IMR-90 (cell line): ENCODE results near the gene C16orf86. TPM values are rescaled to one million over a fixed set of nuclear protein-coding genes. Genes with fewer than 3 reads are reported as not detected.

Experiments
- ATAC-seq: fragments of 200-7000 bp; cut with Tn5 transposase; 2 replicates; pipeline ENCODE4 v1.9.1; 2020; ENCODE audit warnings: low read depth, mild to moderate bottlenecking, moderate library complexity
- BruUV-seq: library from RNA; stranded (reverse); fragments of 400-500 nt; replicated peaks from 2 replicates; lab custom pipeline; 2021; lab: Mats Ljungman, UMichigan
- CTCF ChIA-PET: fragments of 300-600 bp; formaldehyde crosslinking; extraction: SDS; loops from one replicate; lab custom pipeline; 2021; ENCODE audit warnings: antibody characterized with exemption; lab: Yijun Ruan, JAX
- POLR2A ChIA-PET: fragments of 300-600 bp; sonication (Branson Sonifier 250); formaldehyde crosslinking; loops from one replicate; lab custom pipeline; 2022; ENCODE audit warnings: antibody characterized with exemption; ENCODE audit not compliant: unreplicated experiment; lab: Charles Lee
- DNase-seq: peaks from one replicate; pipeline ENCODE4 v3.0.0; 2013
- H2AFZ ChIP-seq: replicated peaks from 2 replicates; pipeline ENCODE3; 2013; ENCODE audit warnings: low read length, mild to moderate bottlenecking; ENCODE audit not compliant: poor library complexity
- H2AK5ac ChIP-seq: 2 replicates; pipeline ENCODE4 v1.6.1; 2013; ENCODE audit warnings: low read depth, low read length, inconsistent platforms
- H2AK9ac ChIP-seq: replicated peaks from 2 replicates; pipeline ENCODE3; 2013; ENCODE audit warnings: mild to moderate bottlenecking, low read depth, low read length, moderate library complexity; ENCODE audit not compliant: poor library complexity
- H2BK120ac ChIP-seq: 2 replicates; pipeline ENCODE4 v1.6.1; 2013; ENCODE audit warnings: low read depth, low read length, inconsistent platforms
- H2BK15ac ChIP-seq: 3 replicates; pipeline ENCODE4 v1.6.1; 2013; ENCODE audit warnings: low read depth, low read length, inconsistent platforms
- H2BK20ac ChIP-seq: 2 replicates; pipeline ENCODE4 v1.6.1; 2013; ENCODE audit warnings: low read depth, mild to moderate bottlenecking, inconsistent platforms, low read length, moderate library complexity
- H2BK5ac ChIP-seq: 2 replicates; pipeline ENCODE4 v1.6.1; 2013; ENCODE audit warnings: mild to moderate bottlenecking, low read depth, low read length, inconsistent platforms; ENCODE audit not compliant: poor library complexity, severe bottlenecking
- H3K14ac ChIP-seq: replicated peaks from 2 replicates; pipeline ENCODE4 v1.6.1; 2013; ENCODE audit warnings: low read depth, low read length, inconsistent platforms
- H3K18ac ChIP-seq: 2 replicates; pipeline ENCODE4 v1.6.1; 2013; ENCODE audit warnings: low read depth, low read length, control low read depth
- H3K23ac ChIP-seq: 2 replicates; pipeline ENCODE4 v1.6.1; 2013; ENCODE audit warnings: low read depth, low read length, inconsistent platforms
- H3K27ac ChIP-seq: 2 replicates; pipeline ENCODE4 v1.5.1; 2013; ENCODE audit warnings: mild to moderate bottlenecking, control low read depth, low read length; ENCODE audit not compliant: insufficient read depth
- H3K27me3 ChIP-seq: 2 replicates; pipeline ENCODE4 v1.6.1; 2013; ENCODE audit warnings: low read length; ENCODE audit not compliant: control insufficient read depth, insufficient read depth
- H3K36me3 ChIP-seq: 2 replicates; pipeline ENCODE4 v1.6.1; 2013; ENCODE audit warnings: low read length, mixed read lengths; ENCODE audit not compliant: control insufficient read depth, insufficient read depth
- H3K4ac ChIP-seq: 2 replicates; pipeline ENCODE4 v1.6.1; 2013; ENCODE audit warnings: low read depth, low read length, inconsistent platforms
- H3K4me1 ChIP-seq: 2 replicates; pipeline ENCODE4 v1.6.1; 2013; ENCODE audit warnings: low read length, mixed read lengths; ENCODE audit not compliant: control insufficient read depth, insufficient read depth
- H3K4me2 ChIP-seq: 2 replicates; pipeline ENCODE4 v1.6.1; 2013; ENCODE audit warnings: low read depth, mild to moderate bottlenecking, control low read depth, low read length, moderate library complexity
- H3K4me3 ChIP-seq: 2 replicates; pipeline ENCODE4 v1.5.1; 2013; ENCODE audit warnings: low read depth, mild to moderate bottlenecking, control low read depth, low read length, moderate library complexity; ENCODE audit not compliant: insufficient read depth
- H3K56ac ChIP-seq: 2 replicates; pipeline ENCODE4 v1.6.1; 2013; ENCODE audit warnings: low read length, inconsistent platforms; ENCODE audit not compliant: insufficient read depth; ENCODE audit errors: extremely low read depth
- H3K79me1 ChIP-seq, 2 experiments: 2 replicates each; pipeline ENCODE4 v1.6.1; 2013; ENCODE audit warnings: low read length in 2 of 2, inconsistent platforms in 1 of 2, low read depth in 1 of 2
- H3K9ac ChIP-seq: 2 replicates; pipeline ENCODE4 v1.6.1; 2013; ENCODE audit warnings: low read depth, low read length, control low read depth
- H3K9me1 ChIP-seq: 2 replicates; pipeline ENCODE4 v1.6.1; 2013; ENCODE audit warnings: low read length, inconsistent platforms; ENCODE audit not compliant: insufficient read depth
- H3K9me3 ChIP-seq: 2 replicates; pipeline ENCODE4 v1.6.1; 2013; ENCODE audit warnings: low read length; ENCODE audit not compliant: control insufficient read depth, insufficient read depth
- H4K20me1 ChIP-seq: 2 replicates; pipeline ENCODE4 v1.6.1; 2013; ENCODE audit warnings: low read length, inconsistent platforms; ENCODE audit not compliant: insufficient read depth
- H4K5ac ChIP-seq: 2 replicates; pipeline ENCODE4 v1.6.1; 2013; ENCODE audit warnings: mild to moderate bottlenecking, low read depth, low read length, control low read depth
- H4K8ac ChIP-seq, 2 experiments: 2 replicates each; pipeline ENCODE4 v1.6.1; 2013; ENCODE audit warnings: low read depth in 2 of 2, low read length in 2 of 2, control low read depth in 1 of 2, inconsistent platforms in 1 of 2
- H4K91ac ChIP-seq: 2 replicates; pipeline ENCODE4 v1.6.1; 2013; ENCODE audit warnings: low read depth, low read length, inconsistent platforms; ENCODE audit not compliant: insufficient read depth
- CHD1 ChIP-seq: IDR thresholded peaks from 2 replicates; pipeline ENCODE4 v1.6.1; 2012; ENCODE audit warnings: low read depth, low read length, improper control_type of control experiment
- FOS ChIP-seq: fragments of 150-350 bp; IDR thresholded peaks from 2 replicates; pipeline ENCODE4 v1.6.1; 2016; ENCODE audit warnings: low read depth, low read length
- RFX5 ChIP-seq: IDR thresholded peaks from 2 replicates; pipeline ENCODE4 v1.8.0; 2012; ENCODE audit warnings: low read depth, mild to moderate bottlenecking, low read length, moderate library complexity
- WGBS, 2 experiments: methylation state at CpG; one replicate each; pipeline versions ENCODE4 v1.1.5 to v1.1.7; 2013; ENCODE audit warnings: missing lambda C conversion rate in 2 of 2; ENCODE audit not compliant: insufficient read length in 1 of 2; ENCODE audit errors: extremely low coverage in 2 of 2; 5-methylcytosine and 5-hydroxymethylcytosine counted together
- dilution Hi-C: fragments of 300-500 bp; cut with HindIII; formaldehyde crosslinking; loops from one replicate; pipeline ENCODE4 v1.14.3; 2018; ENCODE audit warnings: low sequenced_read_pairs; ENCODE audit not compliant: unreplicated experiment
- in situ Hi-C: fragments of 300-500 bp; cut with MboI; formaldehyde crosslinking; loops from 3 replicates; pipeline ENCODE4 v1.14.3; 2019; ENCODE audit warnings: low sequenced_read_pairs, inconsistent platforms, mixed read lengths
- intact Hi-C: fragments of 100-400 bp; cut with micrococcal nuclease; formaldehyde crosslinking; loops from 2 replicates; pipeline ENCODE4 v1.10.0; 2022
- polyA plus RNA-seq, 3 experiments: library from polyadenylated mRNA; depleted of rRNA; stranded (reverse); fragments of >200 nt; gene quantifications; 2 replicates each; pipeline ENCODE4 v1.2.3, GENCODE V29; 2012; ENCODE audit warnings: low replicate concordance in 1 of 3
- total RNA-seq: library from RNA; depleted of rRNA; stranded (reverse); fragments of >200 nt; gene quantifications from 2 replicates; pipeline ENCODE4 v1.2.3, GENCODE V29; 2012

The C16orf86 gene
- total and polyA plus RNA-seq, 2 of the 4 experiments (the other 2 are of a cell fraction): 0.54 to 0.70 TPM

DNA sequence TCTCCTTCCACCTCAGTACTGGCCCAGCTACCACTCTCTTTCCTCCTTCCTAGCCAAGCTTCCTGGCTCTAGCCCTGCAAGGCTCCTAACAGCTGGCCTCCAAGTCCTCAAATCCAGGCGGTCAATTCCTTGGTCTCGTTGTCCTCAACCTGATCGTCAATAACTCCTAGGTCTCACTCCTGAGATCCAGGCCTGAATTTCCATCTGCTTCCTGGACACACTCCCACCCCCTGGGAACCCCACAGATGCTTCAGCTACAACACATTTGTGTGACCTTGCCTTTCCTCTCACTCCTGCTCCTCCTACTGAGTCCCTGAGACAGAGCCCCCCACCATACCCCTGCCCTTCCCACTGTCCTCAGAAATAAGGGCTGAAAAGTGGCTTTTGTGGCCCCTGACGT lies 2.4 kb upstream of the C16orf86 start:
- Histone ChIP-seq H2AFZ (no peak overlapping the region), H3K4ac (no peak overlapping the region), H3K4me1 (peaks cover 12% of the 10 kb centered on the region), H3K36me3 (peaks cover 2% of the 10 kb centered on the region; the same call in 1 of the 2 replicates), H3K4me2 (no peak overlapping the region), H3K9me3 (no peaks in the 10 kb centered on the region), H3K9me1 (no peaks in the 10 kb centered on the region), H4K91ac (no peak overlapping the region), H3K4me3 (no peak overlapping the region), H3K27ac (no peak overlapping the region), H3K23ac (no peak overlapping the region), H3K56ac (no peak overlapping the region), H2BK120ac (no peak overlapping the region), H2AK9ac (no peak overlapping the region), H3K18ac (no peak overlapping the region), H3K79me1 (peaks cover 4 to 20% of the 10 kb centered on the region in 2 experiments), H4K5ac (no peak overlapping the region), H2BK15ac (no peak overlapping the region), H3K27me3 (no peaks in the 10 kb centered on the region), H2AK5ac (no peak overlapping the region), H2BK20ac (no peak overlapping the region), H4K8ac (no peak overlapping the region), H3K14ac (no peak overlapping the region), H3K9ac (no peak overlapping the region), H4K20me1 (peaks cover 2% of the 10 kb centered on the region), H2BK5ac (no peak overlapping the region)
- ChIA-PET POLR2A (no interaction called here), CTCF (interaction anchor here (1.5 kb wide), 1 partner anchor 143 kb away, joined by 4 read pairs; no protein-coding TSS in a partner anchor)
- TF ChIP-seq FOS (no peak), RFX5 (no peak), CHD1 (no peak)
- intact Hi-C loops (no loop called here), dilution Hi-C loops (no loop called here), in situ Hi-C loops (loop anchor here (10.0 kb wide), 1 partner anchor 139 kb away; the partner anchor contains the start of gene RIPOR1)
- WGBS, 2 experiments: 77% methylated on average over 3 of the region's 4 CpGs; no CpG with 5 or more reads in 1 of the 2 experiments
- DNase-seq (no peak), ATAC-seq (no peak)
- no TSS peak for BruUV-seq
